Left renal cortex interstitium (tissue), 4 donors: ENCODE results near the gene KIAA1217. TPM values are rescaled to one million over a fixed set of nuclear protein-coding genes. Genes with fewer than 3 reads are reported as not detected.

Experiments used
- DNase-seq, 4 donors: peaks; one replicate each; pipeline ENCODE4 v3.0.0-alpha.2; 2013; ENCODE audit warnings: low read depth in 4 of 4, low spot score in 2 of 4, missing footprints in 1 of 4
- polyA plus RNA-seq, 4 donors: library from polyadenylated mRNA; unstranded; fragments of 120-200 nt; gene quantifications; one replicate each; pipeline ENCODE4 v1.2.1, GENCODE V29; 2013; ENCODE audit not compliant: insufficient read length in 4 of 4

KIAA1217 gene
- polyA plus RNA-seq, 4 donors = 67.5 to 106 (median 86.3) TPM

- no peak for DNase-seq
These were observed 1.6 kb upstream of the KIAA1217 start for GRCh38 chr10:24207341-24207740.

GRCh38 chr10:24207781-24208611 is 942 bp upstream of the KIAA1217 start:
- peak in 3 of 4 donors; percentile 32 to 45 (median 42) for DNase-seq

DNA sequence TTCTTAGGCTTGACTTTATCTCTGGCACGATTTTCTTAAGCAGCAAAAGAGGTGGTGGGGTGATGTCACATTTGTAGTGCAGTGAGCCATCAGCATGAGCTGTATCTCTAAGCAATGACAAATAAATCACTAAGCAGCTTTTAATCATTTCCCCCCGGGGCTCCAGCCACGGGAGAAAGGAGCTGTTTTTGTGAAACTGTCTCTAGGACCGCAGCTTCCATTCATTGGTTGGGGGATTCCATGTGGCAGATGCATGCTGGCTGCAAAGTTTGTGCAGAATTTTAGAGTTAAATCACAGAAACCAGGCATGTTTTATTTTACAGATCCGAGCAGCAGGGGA is 464 bp downstream of the KIAA1217 start:
- peak in 3 of 4 donors; percentile 28 to 77 (median 51) for DNase-seq

- peak in 2 of 4 donors; percentile 33 to 41 for DNase-seq
These were observed 1.1 kb downstream of the KIAA1217 start for GRCh38 chr10:24209946-24210491.

DNA sequence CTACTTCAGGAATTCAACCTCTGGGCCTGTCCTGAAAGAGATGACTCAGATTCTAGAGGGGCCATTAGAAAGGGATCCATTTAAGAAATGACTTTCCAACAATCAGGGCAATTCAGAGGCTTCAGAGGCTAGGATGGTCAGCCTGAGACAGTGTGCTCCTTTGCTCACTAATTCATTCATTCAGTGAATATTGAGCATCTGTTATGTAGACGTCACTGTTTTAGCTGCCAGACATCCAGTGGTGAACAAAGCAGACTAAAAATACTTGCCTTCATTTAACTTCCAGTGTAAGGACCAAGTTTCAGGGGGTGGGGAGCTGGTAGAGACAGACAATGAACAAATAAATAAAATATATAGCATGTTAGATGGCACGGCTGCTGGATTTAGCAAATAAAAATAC is 1.6 kb downstream of the KIAA1217 start:
- DNase-seq = no peak

- no peak for DNase-seq
These were observed 4.3 kb downstream of the KIAA1217 start for GRCh38 chr10:24213266-24213665.

DNA sequence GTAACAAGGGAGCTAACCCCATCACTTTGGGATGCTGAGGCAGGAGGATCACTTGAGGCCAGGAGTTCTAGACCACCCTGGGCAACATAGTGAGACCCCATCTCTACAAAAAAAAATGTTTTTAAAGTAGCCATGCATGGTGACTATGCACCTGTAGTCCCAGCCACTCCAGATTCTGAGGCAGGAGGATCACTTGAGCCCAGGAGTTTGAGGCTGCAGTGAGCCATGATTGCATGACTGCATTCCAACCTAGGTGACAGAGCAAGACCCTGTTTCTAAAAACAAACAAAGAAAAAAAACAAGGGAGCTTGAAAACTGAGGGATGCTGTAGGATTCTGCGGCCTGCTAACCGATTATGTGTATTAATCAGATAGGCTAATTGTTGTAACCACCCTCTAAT is 4.9 kb downstream of the KIAA1217 start:
- no peak for DNase-seq

GRCh38 chr10:24214762-24215161 is 5.8 kb downstream of the KIAA1217 start:
- no peak for DNase-seq

DNA sequence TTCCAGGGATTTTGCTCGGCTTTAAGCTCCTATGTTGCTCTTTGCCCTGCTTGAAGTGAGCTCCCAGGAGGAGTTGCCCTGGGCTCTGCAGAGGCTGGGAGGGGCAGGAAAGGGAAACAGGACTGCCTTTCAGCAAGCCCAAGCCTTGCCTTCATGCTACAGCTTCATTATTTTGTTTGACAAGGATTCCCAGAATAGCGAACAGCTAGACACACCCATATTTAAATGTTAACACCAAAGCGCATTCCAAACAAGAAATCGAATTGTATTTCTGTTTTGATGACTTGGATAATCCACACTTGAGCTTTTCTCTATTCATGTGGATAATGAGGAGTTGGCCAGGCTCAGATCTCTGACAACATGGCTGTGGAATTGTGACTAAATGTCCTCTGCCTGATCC is 6.3 kb downstream of the KIAA1217 start:
- DNase-seq = no peak

DNA sequence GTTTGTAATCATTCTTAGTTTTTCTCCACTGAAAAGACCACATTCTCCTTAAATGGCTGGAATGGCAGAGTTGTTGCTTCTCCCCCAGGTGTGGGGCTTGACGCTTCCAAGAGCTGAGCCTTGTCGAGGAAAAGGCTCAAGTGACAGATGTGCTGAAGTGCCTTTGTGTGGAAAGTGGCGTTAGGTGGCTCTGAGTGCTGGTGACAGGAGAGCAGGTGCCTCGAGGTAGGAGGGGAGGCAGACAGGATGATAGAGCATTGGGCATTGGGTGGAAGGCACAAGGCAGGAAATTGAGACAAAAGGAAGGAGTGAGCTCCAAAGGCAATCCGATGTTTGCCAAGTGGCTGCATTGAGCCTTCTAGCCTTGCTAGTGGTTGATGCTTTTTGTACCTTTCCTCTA is 6.7 kb downstream of the KIAA1217 start:
- DNase-seq = no peak

DNA sequence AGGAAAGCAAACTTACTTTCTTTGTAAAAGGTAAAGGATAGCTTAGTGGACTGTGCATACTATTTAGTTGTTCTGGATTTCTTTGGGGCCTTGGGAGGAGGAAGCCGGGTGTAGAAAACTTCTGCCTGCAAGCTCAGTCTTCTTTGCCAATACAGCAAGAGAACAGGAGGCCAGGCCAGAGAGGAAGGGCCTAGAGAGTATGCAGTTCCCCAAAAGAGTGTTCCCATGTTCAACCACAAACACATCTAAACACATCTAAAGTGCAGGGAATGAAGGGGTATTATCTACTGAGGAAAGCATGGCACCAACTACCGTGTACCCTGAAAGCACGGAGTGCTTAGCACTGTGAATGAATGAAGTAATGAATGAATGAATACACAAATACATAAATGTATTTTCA is 11.0 kb downstream of the KIAA1217 start:
- DNase-seq = no peak

DNA sequence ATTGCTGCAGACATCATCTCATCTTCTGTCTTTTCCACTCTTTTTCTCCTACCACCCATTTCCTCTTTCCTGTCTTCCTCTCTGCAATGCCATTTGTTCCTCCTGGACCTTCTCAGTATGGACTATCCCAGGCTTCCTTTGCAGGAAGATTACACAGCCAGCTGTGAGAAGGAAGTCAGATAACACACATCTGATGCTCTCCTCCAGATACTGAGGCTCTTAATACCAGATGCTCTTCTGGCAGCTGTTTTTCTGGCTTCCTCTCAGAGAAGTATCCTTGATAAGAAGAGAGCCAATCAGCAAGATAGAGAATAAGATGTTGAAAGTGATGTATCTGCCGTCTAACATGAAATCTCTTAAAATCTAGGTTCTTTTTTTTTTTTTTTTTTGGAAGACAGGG is 14.4 kb downstream of the KIAA1217 start:
- DNase-seq = no peak

DNA sequence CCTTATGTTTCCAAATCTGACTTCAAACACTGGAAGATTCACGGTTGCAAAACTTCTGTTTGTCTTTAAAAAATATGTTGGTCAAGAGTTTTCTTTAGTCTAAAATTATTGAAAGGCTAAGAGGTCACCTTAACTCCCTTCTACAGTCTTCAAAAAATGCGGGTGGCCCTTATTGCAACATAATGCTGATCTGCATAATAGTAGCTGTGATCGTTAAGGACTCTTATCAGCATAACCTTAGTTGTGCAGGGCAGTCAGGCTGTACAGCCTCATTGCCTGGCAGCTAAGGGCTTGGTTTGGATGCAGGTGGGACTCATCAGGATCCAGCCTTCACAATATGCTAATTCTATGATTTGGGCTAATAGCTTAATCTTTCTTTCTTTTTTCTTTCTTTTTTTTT is 15.0 kb downstream of the KIAA1217 start:
- no peak for DNase-seq

- DNase-seq = no peak
These were observed 19.7 kb downstream of the KIAA1217 start for GRCh38 chr10:24228642-24229041.

DNA sequence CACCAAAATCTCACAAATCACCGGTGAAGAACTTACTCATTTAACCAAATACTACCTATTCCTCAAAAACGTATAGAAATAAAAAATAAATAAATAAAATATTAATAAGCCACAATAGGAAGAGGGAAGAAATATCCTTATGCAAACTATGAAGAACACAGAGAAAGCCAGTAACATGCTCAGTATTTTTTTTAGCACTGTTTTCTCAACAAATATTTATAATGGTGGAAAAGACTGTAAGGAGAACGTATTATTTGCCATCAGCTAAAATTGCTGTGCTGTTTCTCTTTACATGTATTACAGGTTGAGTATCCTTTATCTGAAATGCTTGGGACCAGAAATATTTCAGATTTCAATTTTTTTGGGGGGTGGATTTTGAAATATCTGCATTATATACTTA is 21.0 kb downstream of the KIAA1217 start:
- no peak for DNase-seq

DNA sequence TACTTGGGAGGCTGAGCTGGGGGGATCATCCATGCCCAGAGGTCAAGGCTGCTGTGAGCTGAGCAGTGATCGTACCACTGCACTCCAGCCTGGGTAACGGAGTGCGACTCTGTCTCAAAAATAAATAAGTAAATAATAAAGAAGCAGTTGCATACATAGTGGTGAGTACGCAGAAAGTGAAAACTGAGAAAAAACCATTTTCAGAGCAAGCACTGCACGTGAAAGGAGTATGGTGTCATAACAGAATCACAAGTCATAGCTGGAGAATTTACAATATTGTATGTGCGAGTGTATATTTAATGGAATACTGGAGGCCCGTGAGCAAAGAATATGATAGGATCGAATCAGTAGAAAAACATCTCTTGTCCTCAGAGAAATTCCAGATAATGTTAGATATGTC is 22.3 kb downstream of the KIAA1217 start:
- no peak for DNase-seq

DNA sequence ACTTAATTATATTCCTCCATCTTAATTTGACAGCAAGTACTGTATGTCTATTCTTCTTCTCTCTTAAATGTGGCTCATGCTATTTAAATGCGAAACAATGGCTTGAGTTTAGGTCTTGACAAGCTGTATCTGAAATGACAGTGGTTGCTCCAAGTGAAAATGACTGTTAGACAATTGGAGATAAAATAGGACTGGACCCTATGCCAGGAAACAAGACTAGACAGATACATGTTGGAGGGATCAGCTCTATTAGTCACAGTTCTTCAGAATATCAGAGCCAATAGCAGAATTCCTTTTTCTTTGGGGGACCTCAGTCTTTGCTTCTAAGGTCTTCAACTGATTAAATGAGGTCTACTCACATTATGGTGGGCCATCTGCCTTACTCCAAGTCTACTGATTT is 25.8 kb downstream of the KIAA1217 start:
- DNase-seq = no peak

DNA sequence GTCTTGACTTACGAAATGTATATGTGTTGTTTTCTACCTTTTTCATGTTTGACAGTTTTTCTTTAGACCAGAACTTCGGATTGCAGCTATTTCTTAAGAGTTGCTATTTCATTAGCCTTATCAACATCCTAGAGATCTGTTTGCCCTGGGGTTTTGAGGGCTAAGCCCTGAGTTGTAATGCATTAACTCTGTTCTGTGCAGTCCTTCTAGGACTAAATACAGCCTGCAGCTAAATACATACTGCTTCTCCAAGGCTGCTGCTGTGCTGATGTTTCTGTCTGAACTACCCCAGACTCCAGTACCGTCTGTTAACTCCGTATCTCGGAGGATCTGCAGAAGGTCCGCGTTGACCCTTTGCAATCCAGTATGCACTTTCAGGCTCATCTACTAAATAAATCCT is 26.5 kb downstream of the KIAA1217 start:
- DNase-seq = no peak

GRCh38 chr10:24237801-24238395 is 29.0 kb downstream of the KIAA1217 start:
- no peak for DNase-seq

GRCh38 chr10:24238519-24239247 is 29.7 kb downstream of the KIAA1217 start:
- DNase-seq = peak in 2 of 4 donors; percentile 51 to 71

GRCh38 chr10:24239289-24240040 is 30.5 kb downstream of the KIAA1217 start:
- DNase-seq = no peak
